ENCODE results near the gene TXNRD2.

DNA sequence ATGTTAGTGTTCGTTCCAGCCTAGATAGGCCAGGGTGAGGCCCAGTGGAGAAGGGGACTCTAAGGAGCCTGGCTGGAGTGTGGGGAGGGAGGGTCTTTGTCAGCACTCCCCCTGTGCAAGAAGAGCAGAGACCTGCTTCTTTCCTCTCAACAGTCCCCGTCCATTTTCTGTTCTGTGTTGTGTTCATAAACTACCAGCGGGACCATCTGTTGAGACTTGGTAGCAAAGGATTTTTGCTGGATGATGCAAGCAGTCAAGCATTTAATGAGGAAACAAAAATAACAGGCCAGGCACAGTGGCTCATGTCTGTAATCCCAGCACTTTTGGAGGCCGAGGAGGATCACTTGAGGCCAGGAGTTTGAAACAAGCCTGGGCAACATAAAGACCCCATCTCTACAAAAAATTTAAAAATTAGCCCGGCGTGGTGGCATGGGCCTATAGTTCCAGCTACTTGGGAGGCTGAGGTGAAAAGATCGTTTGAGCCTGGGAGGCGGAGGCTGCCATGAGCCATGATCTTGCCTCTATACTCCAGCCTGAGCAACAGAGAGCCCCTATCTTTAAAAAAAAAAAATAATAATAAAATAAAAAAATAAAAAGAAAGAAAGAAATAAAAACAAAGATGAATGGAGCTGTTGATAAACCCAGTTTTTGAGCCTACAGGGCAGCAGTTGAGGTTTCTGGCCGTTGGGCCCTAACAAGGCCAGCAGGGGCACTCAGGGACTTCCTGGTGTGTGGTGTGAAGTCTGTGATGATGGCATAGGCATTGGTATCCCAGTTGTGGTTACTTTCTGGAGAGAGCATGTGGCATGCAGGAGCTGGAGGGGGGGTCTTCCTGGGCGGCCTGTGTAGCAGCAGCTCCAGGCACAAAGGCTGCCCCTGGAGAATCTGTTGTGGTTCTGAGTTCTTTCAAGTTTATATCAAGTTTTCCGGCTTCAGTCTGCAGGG, 1.7 kb upstream of the TXNRD2 start:
- TF ChIP-seq CEBPB (IDR thresholded peaks at IDR 0.05; ENCODE audit: low read depth, low read length) (peak; percentile 92), FOS (IDR thresholded peaks at IDR 0.05; ENCODE audit: low read depth, low read length) (no peak), SMC3 (IDR thresholded peaks at IDR 0.05; ENCODE audit: low read depth, low read length) (no peak)
- TF ChIP-seq, protein P1, sequence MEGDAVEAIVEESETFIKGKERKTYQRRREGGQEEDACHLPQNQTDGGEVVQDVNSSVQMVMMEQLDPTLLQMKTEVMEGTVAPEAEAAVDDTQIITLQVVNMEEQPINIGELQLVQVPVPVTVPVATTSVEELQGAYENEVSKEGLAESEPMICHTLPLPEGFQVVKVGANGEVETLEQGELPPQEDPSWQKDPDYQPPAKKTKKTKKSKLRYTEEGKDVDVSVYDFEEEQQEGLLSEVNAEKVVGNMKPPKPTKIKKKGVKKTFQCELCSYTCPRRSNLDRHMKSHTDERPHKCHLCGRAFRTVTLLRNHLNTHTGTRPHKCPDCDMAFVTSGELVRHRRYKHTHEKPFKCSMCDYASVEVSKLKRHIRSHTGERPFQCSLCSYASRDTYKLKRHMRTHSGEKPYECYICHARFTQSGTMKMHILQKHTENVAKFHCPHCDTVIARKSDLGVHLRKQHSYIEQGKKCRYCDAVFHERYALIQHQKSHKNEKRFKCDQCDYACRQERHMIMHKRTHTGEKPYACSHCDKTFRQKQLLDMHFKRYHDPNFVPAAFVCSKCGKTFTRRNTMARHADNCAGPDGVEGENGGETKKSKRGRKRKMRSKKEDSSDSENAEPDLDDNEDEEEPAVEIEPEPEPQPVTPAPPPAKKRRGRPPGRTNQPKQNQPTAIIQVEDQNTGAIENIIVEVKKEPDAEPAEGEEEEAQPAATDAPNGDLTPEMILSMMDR (conservative IDR thresholded peaks at IDR 0.05; ENCODE audit: low read depth, low read length), result 0 out of 2 replicates have a peak, but pooled peaks have one; percentile 23
- TF ChIP-seq, protein P2, sequence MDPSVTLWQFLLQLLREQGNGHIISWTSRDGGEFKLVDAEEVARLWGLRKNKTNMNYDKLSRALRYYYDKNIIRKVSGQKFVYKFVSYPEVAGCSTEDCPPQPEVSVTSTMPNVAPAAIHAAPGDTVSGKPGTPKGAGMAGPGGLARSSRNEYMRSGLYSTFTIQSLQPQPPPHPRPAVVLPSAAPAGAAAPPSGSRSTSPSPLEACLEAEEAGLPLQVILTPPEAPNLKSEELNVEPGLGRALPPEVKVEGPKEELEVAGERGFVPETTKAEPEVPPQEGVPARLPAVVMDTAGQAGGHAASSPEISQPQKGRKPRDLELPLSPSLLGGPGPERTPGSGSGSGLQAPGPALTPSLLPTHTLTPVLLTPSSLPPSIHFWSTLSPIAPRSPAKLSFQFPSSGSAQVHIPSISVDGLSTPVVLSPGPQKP (IDR thresholded peaks at IDR 0.05; ENCODE audit: borderline replicate concordance, low read depth, low read length), result no peak
- TF ChIP-seq, protein P3, sequence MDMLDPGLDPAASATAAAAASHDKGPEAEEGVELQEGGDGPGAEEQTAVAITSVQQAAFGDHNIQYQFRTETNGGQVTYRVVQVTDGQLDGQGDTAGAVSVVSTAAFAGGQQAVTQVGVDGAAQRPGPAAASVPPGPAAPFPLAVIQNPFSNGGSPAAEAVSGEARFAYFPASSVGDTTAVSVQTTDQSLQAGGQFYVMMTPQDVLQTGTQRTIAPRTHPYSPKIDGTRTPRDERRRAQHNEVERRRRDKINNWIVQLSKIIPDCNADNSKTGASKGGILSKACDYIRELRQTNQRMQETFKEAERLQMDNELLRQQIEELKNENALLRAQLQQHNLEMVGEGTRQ (IDR thresholded peaks at IDR 0.05; ENCODE audit: low read depth, low read length), result no peak

All from IMR-90 (cell line).